ENCODE results near the gene ZBTB21. TPM values are rescaled to one million over a fixed set of nuclear protein-coding genes. Genes with fewer than 3 reads are reported as not detected.

ZBTB21 gene
- total RNA-seq, 1 donor from 2014 or later, result 21.2 TPM

- DNase-seq (ENCODE audit: low spot score), result no peak
- Mint-ChIP-seq H3K27ac (ENCODE audit: unreplicated experiment) (peak overlapping the region; percentile 82), H3K36me3 (ENCODE audit: low read depth) (no peaks in the 10 kb centered on the region), H3K27me3 (ENCODE audit: low read depth) (no peaks in the 10 kb centered on the region), H3K4me3 (ENCODE audit: unreplicated experiment) (peak overlapping the region; percentile 33), H3K9me3 (ENCODE audit: low read depth) (peaks cover 5% of the 10 kb centered on the region), H3K4me1 (ENCODE audit: low read depth) (peaks cover 21% of the 10 kb centered on the region)
- TF ChIP-seq, protein P1, sequence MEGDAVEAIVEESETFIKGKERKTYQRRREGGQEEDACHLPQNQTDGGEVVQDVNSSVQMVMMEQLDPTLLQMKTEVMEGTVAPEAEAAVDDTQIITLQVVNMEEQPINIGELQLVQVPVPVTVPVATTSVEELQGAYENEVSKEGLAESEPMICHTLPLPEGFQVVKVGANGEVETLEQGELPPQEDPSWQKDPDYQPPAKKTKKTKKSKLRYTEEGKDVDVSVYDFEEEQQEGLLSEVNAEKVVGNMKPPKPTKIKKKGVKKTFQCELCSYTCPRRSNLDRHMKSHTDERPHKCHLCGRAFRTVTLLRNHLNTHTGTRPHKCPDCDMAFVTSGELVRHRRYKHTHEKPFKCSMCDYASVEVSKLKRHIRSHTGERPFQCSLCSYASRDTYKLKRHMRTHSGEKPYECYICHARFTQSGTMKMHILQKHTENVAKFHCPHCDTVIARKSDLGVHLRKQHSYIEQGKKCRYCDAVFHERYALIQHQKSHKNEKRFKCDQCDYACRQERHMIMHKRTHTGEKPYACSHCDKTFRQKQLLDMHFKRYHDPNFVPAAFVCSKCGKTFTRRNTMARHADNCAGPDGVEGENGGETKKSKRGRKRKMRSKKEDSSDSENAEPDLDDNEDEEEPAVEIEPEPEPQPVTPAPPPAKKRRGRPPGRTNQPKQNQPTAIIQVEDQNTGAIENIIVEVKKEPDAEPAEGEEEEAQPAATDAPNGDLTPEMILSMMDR (IDR thresholded peaks at IDR 0.05), result no peak
These were observed 47.0 kb upstream of the ZBTB21 start for GRCh38 chr21:42056996-42057689.

DNA sequence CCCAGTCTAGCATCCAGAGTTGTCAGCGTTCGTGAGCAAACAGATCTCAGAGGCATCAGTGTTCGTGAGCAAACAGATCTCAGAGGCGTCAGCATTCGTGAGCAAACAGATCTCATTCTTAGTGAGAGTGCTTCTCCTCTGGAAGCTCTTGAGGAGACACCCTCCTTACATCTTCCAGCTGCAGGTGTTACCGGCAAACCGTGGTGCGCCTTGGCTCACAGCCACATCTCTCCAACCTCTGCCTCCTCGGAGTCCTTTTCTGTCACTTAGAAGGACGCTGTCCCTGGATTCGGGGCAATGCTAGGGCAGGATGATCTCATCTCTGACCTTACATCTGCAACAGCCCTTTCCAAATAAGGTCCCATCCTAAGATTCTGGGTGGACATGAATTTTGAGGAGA, 46.3 kb upstream of the ZBTB21 start:
- H3K27me3 Mint-ChIP-seq (ENCODE audit: low read depth), result no peaks in the 10 kb centered on the region
- H3K27ac Mint-ChIP-seq (ENCODE audit: unreplicated experiment), result peak overlapping the region; percentile 82
- H3K4me3 Mint-ChIP-seq (ENCODE audit: unreplicated experiment), result no peak overlapping the region
- H3K4me1 Mint-ChIP-seq (ENCODE audit: low read depth), result peaks cover 21% of the 10 kb centered on the region
- no peak for DNase-seq (ENCODE audit: low spot score)
- H3K36me3 Mint-ChIP-seq (ENCODE audit: low read depth), result no peaks in the 10 kb centered on the region
- TF ChIP-seq, protein P1 (IDR thresholded peaks at IDR 0.05), result no peak
- peaks cover 5% of the 10 kb centered on the region for H3K9me3 Mint-ChIP-seq (ENCODE audit: low read depth)

DNA sequence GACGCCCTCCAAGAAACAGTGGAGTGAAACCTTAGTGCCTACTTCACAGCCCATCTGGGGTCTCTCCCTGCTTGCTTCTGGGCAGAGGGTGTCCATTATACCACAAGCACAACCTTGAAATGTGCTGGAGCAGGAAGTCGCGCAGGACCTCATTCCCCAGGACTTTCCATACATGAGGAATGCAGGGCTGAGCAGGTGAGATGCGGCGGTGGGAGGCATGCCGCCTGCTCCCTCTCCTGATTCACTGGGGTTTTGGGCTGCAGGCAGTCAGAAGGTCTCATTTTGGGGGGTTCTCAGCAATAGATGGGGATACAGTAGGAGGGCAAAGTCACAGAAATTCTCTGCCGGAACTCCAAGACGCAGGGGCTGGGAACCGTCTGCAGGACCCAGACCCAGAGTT, 45.3 kb upstream of the ZBTB21 start:
- Mint-ChIP-seq H3K27me3 (ENCODE audit: low read depth) (no peaks in the 10 kb centered on the region), H3K36me3 (ENCODE audit: low read depth) (no peaks in the 10 kb centered on the region), H3K4me1 (ENCODE audit: low read depth) (peaks cover 23% of the 10 kb centered on the region), H3K9me3 (ENCODE audit: low read depth) (peaks cover 5% of the 10 kb centered on the region), H3K27ac (ENCODE audit: unreplicated experiment) (no peak overlapping the region), H3K4me3 (ENCODE audit: unreplicated experiment) (no peak overlapping the region)
- DNase-seq (ENCODE audit: low spot score), result no peak
- TF ChIP-seq, protein P1 (IDR thresholded peaks at IDR 0.05), result no peak

GRCh38 chr21:42051788-42052187, 41.6 kb upstream of the ZBTB21 start:
- no peak for DNase-seq (ENCODE audit: low spot score)
- no peaks in the 10 kb centered on the region for H3K27me3 Mint-ChIP-seq (ENCODE audit: low read depth)
- H3K36me3 Mint-ChIP-seq (ENCODE audit: low read depth), result no peaks in the 10 kb centered on the region
- TF ChIP-seq, protein P1 (IDR thresholded peaks at IDR 0.05), result no peak
- no peak overlapping the region for H3K27ac Mint-ChIP-seq (ENCODE audit: unreplicated experiment)
- no peak overlapping the region for H3K4me3 Mint-ChIP-seq (ENCODE audit: unreplicated experiment)
- peaks cover 5% of the 10 kb centered on the region for H3K9me3 Mint-ChIP-seq (ENCODE audit: low read depth)
- peaks cover 26% of the 10 kb centered on the region for H3K4me1 Mint-ChIP-seq (ENCODE audit: low read depth)

DNA sequence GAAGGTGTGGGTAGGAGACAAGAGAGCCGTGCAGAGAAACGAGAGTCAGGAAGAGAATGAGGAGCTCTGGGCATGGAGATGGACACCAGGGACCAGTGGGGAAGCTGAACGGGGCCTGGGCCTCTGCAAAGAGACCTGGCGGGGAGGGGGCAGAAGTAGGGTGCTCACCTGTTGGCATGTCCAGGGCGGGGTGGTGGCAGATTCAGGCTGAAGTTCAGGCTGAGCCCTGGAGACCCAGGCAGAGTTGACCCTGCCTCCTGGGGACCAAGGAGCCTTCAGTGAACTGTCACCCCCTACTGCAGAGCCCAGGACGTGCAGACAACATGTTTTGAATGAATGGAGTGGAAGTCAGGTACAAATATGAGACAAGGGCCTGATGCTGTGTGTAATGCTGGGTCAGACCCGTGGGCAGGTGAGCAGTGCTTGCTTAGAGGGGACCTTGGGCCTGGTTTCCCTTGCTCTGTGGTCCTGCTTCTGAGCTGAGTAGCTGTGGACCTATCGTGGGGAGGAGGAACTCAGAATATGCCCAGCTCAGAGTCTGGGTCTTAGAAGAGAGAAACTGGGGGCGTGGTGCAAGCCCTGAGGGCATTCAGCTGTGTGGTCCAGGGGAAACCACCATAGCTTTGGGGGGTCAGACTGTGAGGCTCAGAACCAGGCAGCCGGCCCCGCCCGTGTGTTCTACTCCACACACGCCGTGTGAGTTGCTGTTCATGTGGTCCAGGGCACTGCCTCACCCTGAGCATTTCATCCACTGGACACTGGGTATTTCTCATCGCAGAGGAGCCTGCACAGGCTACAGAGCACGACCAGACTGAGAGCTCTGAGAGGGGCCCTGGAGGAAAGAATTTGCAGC, 39.6 kb upstream of the ZBTB21 start:
- H3K9me3 Mint-ChIP-seq (ENCODE audit: low read depth), result peaks cover 5% of the 10 kb centered on the region
- no peak for DNase-seq (ENCODE audit: low spot score)
- no peaks in the 10 kb centered on the region for H3K36me3 Mint-ChIP-seq (ENCODE audit: low read depth)
- H3K27ac Mint-ChIP-seq (ENCODE audit: unreplicated experiment), result no peak overlapping the region
- peaks cover 24% of the 10 kb centered on the region for H3K4me1 Mint-ChIP-seq (ENCODE audit: low read depth)
- H3K27me3 Mint-ChIP-seq (ENCODE audit: low read depth), result no peaks in the 10 kb centered on the region
- TF ChIP-seq, protein P1 (IDR thresholded peaks at IDR 0.05), result no peak
- no peak overlapping the region for H3K4me3 Mint-ChIP-seq (ENCODE audit: unreplicated experiment)

Data from chondrocyte (in vitro differentiated cells).